ENCODE results near the gene PDSS2.

PDSS2 gene

GRCh38 chr6:107205058-107205998 is 254.0 kb downstream of the PDSS2 start:
- no peak overlapping the region for H4K12ac ChIP-seq (ENCODE audit: low read depth, low read length)
- H4K91ac ChIP-seq (ENCODE audit: low read depth, low read length) = no peak overlapping the region
- no CpG with 5 or more reads among the region's 6 CpGs for WGBS (ENCODE audit: extremely low coverage, insufficient coverage, insufficient read length)

GRCh38 chr6:107202876-107203468 is 256.4 kb downstream of the PDSS2 start:
- Histone ChIP-seq H3K79me1 (ENCODE audit: low read length) (peaks cover 2% of the 10 kb centered on the region), H3K23ac (ENCODE audit: low read length) (no peak overlapping the region), H4K8ac (ENCODE audit: low read depth, low read length) (no peak overlapping the region), H3K79me2 (ENCODE audit: control insufficient read depth, insufficient read depth, low read length, poor library complexity) (no peaks in the 10 kb centered on the region), H3K9ac (ENCODE audit: low read length) (no peak overlapping the region), H2AFZ (ENCODE audit: insufficient read depth, low read length, poor library complexity) (no peak overlapping the region), H3K4me1 (ENCODE audit: control insufficient read depth in 1 of 2, insufficient read depth in 2 of 2, low read length in 2 of 2) (no peaks in the 10 kb centered on the region), H3K9me3 (ENCODE audit: insufficient read depth, low read depth, low read length) (no peaks in the 10 kb centered on the region), H3K27ac (ENCODE audit: low read depth, low read length) (no peak overlapping the region), H3K4me3 (ENCODE audit: low read depth, low read length) (no peak overlapping the region), H2AK5ac (ENCODE audit: low read length) (no peak overlapping the region), H3K4me2 (ENCODE audit: low read length) (no peak overlapping the region), H2BK120ac (ENCODE audit: insufficient read depth, low read length, poor library complexity) (no peak overlapping the region), H4K91ac (ENCODE audit: low read depth, low read length) (no peak overlapping the region), H3K18ac (ENCODE audit: low read length) (no peak overlapping the region), H4K12ac (ENCODE audit: low read depth, low read length) (no peak overlapping the region), H2BK5ac (ENCODE audit: low read depth, low read length, poor library complexity) (no peak overlapping the region), H3K4ac (ENCODE audit: low read depth, low read length) (no peak overlapping the region), H3K27me3 (ENCODE audit: insufficient read depth, low read length) (no peaks in the 10 kb centered on the region), H3K14ac (ENCODE audit: low read length) (no peak overlapping the region), H2BK12ac (ENCODE audit: low read length) (no peak overlapping the region), H3K36me3 (ENCODE audit: control insufficient read depth in 1 of 2, insufficient read depth in 2 of 2, low read length in 2 of 2) (no peaks in the 10 kb centered on the region)
- WGBS (ENCODE audit: extremely low coverage, insufficient coverage, insufficient read length) = no CpG with 5 or more reads among the region's 4 CpGs
- peak; percentile 22 to 93 for DNase-seq

More at GRCh38 chr6:107205058-107205998, 254.0 kb downstream of the PDSS2 start:
- Histone ChIP-seq H3K27ac (ENCODE audit: low read depth, low read length) (no peak overlapping the region), H2AFZ (ENCODE audit: insufficient read depth, low read length, poor library complexity) (no peak overlapping the region), H3K79me1 (ENCODE audit: low read length) (peaks cover 2% of the 10 kb centered on the region), H3K23ac (ENCODE audit: low read length) (no peak overlapping the region), H3K4ac (ENCODE audit: low read depth, low read length) (no peak overlapping the region), H3K14ac (ENCODE audit: low read length) (no peak overlapping the region), H3K4me2 (ENCODE audit: low read length) (no peak overlapping the region), H3K27me3 (ENCODE audit: insufficient read depth, low read length) (no peaks in the 10 kb centered on the region), H3K18ac (ENCODE audit: low read length) (no peak overlapping the region), H3K4me1 (ENCODE audit: control insufficient read depth in 1 of 2, insufficient read depth in 2 of 2, low read length in 2 of 2) (no peaks in the 10 kb centered on the region), H3K9me3 (ENCODE audit: insufficient read depth, low read depth, low read length) (no peaks in the 10 kb centered on the region), H3K4me3 (ENCODE audit: low read depth, low read length) (no peak overlapping the region), H3K9ac (ENCODE audit: low read length) (no peak overlapping the region), H3K36me3 (ENCODE audit: control insufficient read depth in 1 of 2, insufficient read depth in 2 of 2, low read length in 2 of 2) (no peaks in the 10 kb centered on the region), H3K79me2 (ENCODE audit: control insufficient read depth, insufficient read depth, low read length, poor library complexity) (no peaks in the 10 kb centered on the region), H2BK120ac (ENCODE audit: insufficient read depth, low read length, poor library complexity) (no peak overlapping the region), H4K8ac (ENCODE audit: low read depth, low read length) (no peak overlapping the region), H2AK5ac (ENCODE audit: low read length) (no peak overlapping the region), H2BK5ac (ENCODE audit: low read depth, low read length, poor library complexity) (no peak overlapping the region), H2BK12ac (ENCODE audit: low read length) (no peak overlapping the region)
- DNase-seq = no peak

GRCh38 chr6:107198631-107199416 is 260.5 kb downstream of the PDSS2 start:
- H2BK12ac ChIP-seq (ENCODE audit: low read length) = no peak overlapping the region
- no CpG with 5 or more reads among the region's 7 CpGs for WGBS (ENCODE audit: extremely low coverage, insufficient coverage, insufficient read length)
- H4K91ac ChIP-seq (ENCODE audit: low read depth, low read length) = no peak overlapping the region
- no peak overlapping the region for H2BK5ac ChIP-seq (ENCODE audit: low read depth, low read length, poor library complexity)
- H4K12ac ChIP-seq (ENCODE audit: low read depth, low read length) = no peak overlapping the region
- no peak overlapping the region for H3K27ac ChIP-seq (ENCODE audit: low read depth, low read length)
- H3K9me3 ChIP-seq (ENCODE audit: insufficient read depth, low read depth, low read length) = no peaks in the 10 kb centered on the region
- no peak overlapping the region for H3K4me3 ChIP-seq (ENCODE audit: low read depth, low read length)
- H3K79me1 ChIP-seq (ENCODE audit: low read length) = peaks cover 2% of the 10 kb centered on the region
- no peaks in the 10 kb centered on the region for H3K36me3 ChIP-seq (ENCODE audit: control insufficient read depth in 1 of 2, insufficient read depth in 2 of 2, low read length in 2 of 2)
- no peaks in the 10 kb centered on the region for H3K4me1 ChIP-seq (ENCODE audit: control insufficient read depth in 1 of 2, insufficient read depth in 2 of 2, low read length in 2 of 2)
- H3K14ac ChIP-seq (ENCODE audit: low read length) = no peak overlapping the region
- H3K27me3 ChIP-seq (ENCODE audit: insufficient read depth, low read length) = no peaks in the 10 kb centered on the region
- H3K4me2 ChIP-seq (ENCODE audit: low read length) = no peak overlapping the region
- H2AK5ac ChIP-seq (ENCODE audit: low read length) = no peak overlapping the region
- no peak overlapping the region for H3K4ac ChIP-seq (ENCODE audit: low read depth, low read length)
- no peak overlapping the region for H2AFZ ChIP-seq (ENCODE audit: insufficient read depth, low read length, poor library complexity)
- H3K23ac ChIP-seq (ENCODE audit: low read length) = no peak overlapping the region
- no peak for DNase-seq
- no peaks in the 10 kb centered on the region for H3K79me2 ChIP-seq (ENCODE audit: control insufficient read depth, insufficient read depth, low read length, poor library complexity)
- H4K8ac ChIP-seq (ENCODE audit: low read depth, low read length) = no peak overlapping the region
- H3K18ac ChIP-seq (ENCODE audit: low read length) = no peak overlapping the region
- H3K9ac ChIP-seq (ENCODE audit: low read length) = no peak overlapping the region
- no peak overlapping the region for H2BK120ac ChIP-seq (ENCODE audit: insufficient read depth, low read length, poor library complexity)

- Histone ChIP-seq H3K4me2 (ENCODE audit: low read length) (no peak overlapping the region), H4K91ac (ENCODE audit: low read depth, low read length) (no peak overlapping the region), H4K12ac (ENCODE audit: low read depth, low read length) (no peak overlapping the region), H3K27ac (ENCODE audit: low read depth, low read length) (no peak overlapping the region), H3K14ac (ENCODE audit: low read length) (no peak overlapping the region), H3K4me1 (ENCODE audit: control insufficient read depth in 1 of 2, insufficient read depth in 2 of 2, low read length in 2 of 2) (no peaks in the 10 kb centered on the region), H3K18ac (ENCODE audit: low read length) (no peak overlapping the region), H3K9me3 (ENCODE audit: insufficient read depth, low read depth, low read length) (no peaks in the 10 kb centered on the region), H2AK5ac (ENCODE audit: low read length) (no peak overlapping the region), H2BK12ac (ENCODE audit: low read length) (no peak overlapping the region), H3K9ac (ENCODE audit: low read length) (no peak overlapping the region), H2AFZ (ENCODE audit: insufficient read depth, low read length, poor library complexity) (no peak overlapping the region), H3K27me3 (ENCODE audit: insufficient read depth, low read length) (no peaks in the 10 kb centered on the region), H2BK5ac (ENCODE audit: low read depth, low read length, poor library complexity) (no peak overlapping the region), H3K4ac (ENCODE audit: low read depth, low read length) (no peak overlapping the region), H4K8ac (ENCODE audit: low read depth, low read length) (no peak overlapping the region), H3K4me3 (ENCODE audit: low read depth, low read length) (no peak overlapping the region), H3K36me3 (ENCODE audit: control insufficient read depth in 1 of 2, insufficient read depth in 2 of 2, low read length in 2 of 2) (no peaks in the 10 kb centered on the region), H3K23ac (ENCODE audit: low read length) (no peak overlapping the region), H2BK120ac (ENCODE audit: insufficient read depth, low read length, poor library complexity) (no peak overlapping the region), H3K79me2 (ENCODE audit: control insufficient read depth, insufficient read depth, low read length, poor library complexity) (no peaks in the 10 kb centered on the region), H3K79me1 (ENCODE audit: low read length) (no peaks in the 10 kb centered on the region)
- WGBS (ENCODE audit: extremely low coverage, insufficient coverage, insufficient read length) = no CpG with 5 or more reads among the region's 3 CpGs
- DNase-seq = no peak
Measured at GRCh38 chr6:107196152-107196551, 263.2 kb downstream of the PDSS2 start.
